ENCODE data around the gene SYT8. TPM values are rescaled to one million over a fixed set of nuclear protein-coding genes. Genes with fewer than 3 reads are reported as not detected.

SYT8 gene
- total and polyA plus RNA-seq, 3 experiments from 2014 or later: not detected

- Histone ChIP-seq H3K4me3 (ENCODE audit: low read length) (no peak overlapping the region), H3K27me3 (ENCODE audit: insufficient read depth, low read length, poor library complexity, severe bottlenecking) (no peaks in the 10 kb centered on the region), H3K27ac (ENCODE audit: low read depth, low read length) (no peak overlapping the region), H3K4me1 (ENCODE audit: insufficient read depth, low read length) (peaks cover 59% of the 10 kb centered on the region), H3K9me3 (ENCODE audit: low read length) (no peaks in the 10 kb centered on the region), H3K36me3 (ENCODE audit: insufficient read depth, low read length) (no peaks in the 10 kb centered on the region)
- peaks cover 0 to 30% (median 0%) of the 10 kb centered on the region in 3 donors for H3K36me3 Mint-ChIP-seq
- H3K27me3 Mint-ChIP-seq: no peaks in the 10 kb centered on the region
- POLR2A ChIA-PET: interaction anchor here (0.7 to 0.8 kb wide), 2 partner anchors 12 to 526 kb away, joined by 3 to 4 read pairs; no protein-coding TSS in a partner anchor
- CTCF ChIA-PET: no interaction called here
- H3K4me3 Mint-ChIP-seq: no peak overlapping the region
- peak overlapping the region in 3 of 8 donors; percentile 27 to 67 (median 29) for H3K27ac Mint-ChIP-seq
- peaks cover 18 to 38% (median 33%) of the 10 kb centered on the region in 3 donors for H3K4me1 Mint-ChIP-seq
- no peak for DNase-seq
- no peaks in the 10 kb centered on the region for H3K9me3 Mint-ChIP-seq
Observed at GRCh38 chr11:1864231-1864630, 29.4 kb downstream of the SYT8 start.

- Mint-ChIP-seq H3K4me1 (peaks cover 22 to 46% (median 37%) of the 10 kb centered on the region in 3 donors), H3K4me3 (peak overlapping the region in 3 of 7 donors; percentile 24 to 74 (median 28)), H3K27me3 (no peaks in the 10 kb centered on the region), H3K9me3 (no peaks in the 10 kb centered on the region), H3K27ac (peak overlapping the region in 6 of 8 donors; percentile 43 to 93 (median 76)), H3K36me3 (peaks cover 0 to 28% (median 0%) of the 10 kb centered on the region in 3 donors)
- Histone ChIP-seq H3K27ac (ENCODE audit: low read depth, low read length) (no peak overlapping the region), H3K36me3 (ENCODE audit: insufficient read depth, low read length) (no peaks in the 10 kb centered on the region), H3K27me3 (ENCODE audit: insufficient read depth, low read length, poor library complexity, severe bottlenecking) (no peaks in the 10 kb centered on the region), H3K4me1 (ENCODE audit: insufficient read depth, low read length) (peaks cover 61% of the 10 kb centered on the region), H3K4me3 (ENCODE audit: low read length) (no peak overlapping the region), H3K9me3 (ENCODE audit: low read length) (no peaks in the 10 kb centered on the region)
- ChIA-PET POLR2A (interaction anchor here (0.7 to 0.8 kb wide), 2 partner anchors 12 to 527 kb away, joined by 3 to 4 read pairs; no protein-coding TSS in a partner anchor), CTCF (interaction anchor here (1.5 kb wide), 1 partner anchor 11 kb away, joined by 3 read pairs; no protein-coding TSS in a partner anchor)
- DNase-seq: no peak
Observed at GRCh38 chr11:1864831-1865665, 30.3 kb downstream of the SYT8 start.

GRCh38 chr11:1866226-1866625 is 31.4 kb downstream of the SYT8 start:
- H3K4me1 ChIP-seq (ENCODE audit: insufficient read depth, low read length): peaks cover 62% of the 10 kb centered on the region
- ChIA-PET POLR2A (no interaction called here), CTCF (interaction anchor here (1.5 kb wide), 1 partner anchor 10 kb away, joined by 3 read pairs; no protein-coding TSS in a partner anchor)
- H3K27ac Mint-ChIP-seq: peak overlapping the region in 3 of 8 donors; percentile 23 to 77 (median 43)
- H3K27ac ChIP-seq (ENCODE audit: low read depth, low read length): no peak overlapping the region
- H3K36me3 Mint-ChIP-seq: peaks cover 0 to 28% (median 0%) of the 10 kb centered on the region in 3 donors
- H3K9me3 ChIP-seq (ENCODE audit: low read length): no peaks in the 10 kb centered on the region
- no peak overlapping the region for H3K4me3 Mint-ChIP-seq
- no peak overlapping the region for H3K4me3 ChIP-seq (ENCODE audit: low read length)
- no peaks in the 10 kb centered on the region for H3K36me3 ChIP-seq (ENCODE audit: insufficient read depth, low read length)
- peaks cover 34 to 58% (median 49%) of the 10 kb centered on the region in 3 donors for H3K4me1 Mint-ChIP-seq
- no peaks in the 10 kb centered on the region for H3K9me3 Mint-ChIP-seq
- H3K27me3 ChIP-seq (ENCODE audit: insufficient read depth, low read length, poor library complexity, severe bottlenecking): no peaks in the 10 kb centered on the region
- no peaks in the 10 kb centered on the region for H3K27me3 Mint-ChIP-seq
- DNase-seq: no peak

- H3K9me3 Mint-ChIP-seq: no peaks in the 10 kb centered on the region
- no peaks in the 10 kb centered on the region for H3K27me3 ChIP-seq (ENCODE audit: insufficient read depth, low read length, poor library complexity, severe bottlenecking)
- H3K36me3 ChIP-seq (ENCODE audit: insufficient read depth, low read length): no peaks in the 10 kb centered on the region
- peak overlapping the region in 2 of 8 donors; percentile 36 to 47 for H3K27ac Mint-ChIP-seq
- peaks cover 0 to 28% (median 0%) of the 10 kb centered on the region in 3 donors for H3K36me3 Mint-ChIP-seq
- no peaks in the 10 kb centered on the region for H3K27me3 Mint-ChIP-seq
- no peak overlapping the region for H3K4me3 Mint-ChIP-seq
- no peak for DNase-seq
- POLR2A ChIA-PET: no interaction called here
- H3K4me1 Mint-ChIP-seq: peaks cover 36 to 63% (median 53%) of the 10 kb centered on the region in 3 donors
- no peak overlapping the region for H3K4me3 ChIP-seq (ENCODE audit: low read length)
- H3K27ac ChIP-seq (ENCODE audit: low read depth, low read length): no peak overlapping the region
- CTCF ChIA-PET: interaction anchor here (1.0 to 1.5 kb wide), 2 partner anchors 10 to 173 kb away, joined by 3 to 4 read pairs; no protein-coding TSS in a partner anchor
- H3K9me3 ChIP-seq (ENCODE audit: low read length): no peaks in the 10 kb centered on the region
- H3K4me1 ChIP-seq (ENCODE audit: insufficient read depth, low read length): peaks cover 62% of the 10 kb centered on the region
Observed at GRCh38 chr11:1866776-1867175, 32.0 kb downstream of the SYT8 start.

- Mint-ChIP-seq H3K27ac (peak overlapping the region in 1 of 8 donors; percentile 74), H3K9me3 (no peaks in the 10 kb centered on the region), H3K27me3 (no peaks in the 10 kb centered on the region), H3K4me3 (no peak overlapping the region), H3K36me3 (peaks cover 0 to 28% (median 0%) of the 10 kb centered on the region in 3 donors), H3K4me1 (peaks cover 42 to 69% (median 58%) of the 10 kb centered on the region in 3 donors)
- Histone ChIP-seq H3K9me3 (ENCODE audit: low read length) (no peaks in the 10 kb centered on the region), H3K27me3 (ENCODE audit: insufficient read depth, low read length, poor library complexity, severe bottlenecking) (no peaks in the 10 kb centered on the region), H3K27ac (ENCODE audit: low read depth, low read length) (no peak overlapping the region), H3K36me3 (ENCODE audit: insufficient read depth, low read length) (no peaks in the 10 kb centered on the region), H3K4me3 (ENCODE audit: low read length) (no peak overlapping the region), H3K4me1 (ENCODE audit: insufficient read depth, low read length) (peaks cover 56% of the 10 kb centered on the region)
- no peak for DNase-seq
- ChIA-PET CTCF (interaction anchor here (1.0 kb wide), 1 partner anchor 174 kb away, joined by 4 read pairs; no protein-coding TSS in a partner anchor), POLR2A (no interaction called here)
Observed at GRCh38 chr11:1867381-1867780, 32.6 kb downstream of the SYT8 start.

GRCh38 chr11:1868056-1868635 is 33.4 kb downstream of the SYT8 start:
- H3K27me3 ChIP-seq (ENCODE audit: insufficient read depth, low read length, poor library complexity, severe bottlenecking): no peaks in the 10 kb centered on the region
- no peak overlapping the region for H3K27ac ChIP-seq (ENCODE audit: low read depth, low read length)
- no peak overlapping the region for H3K4me3 ChIP-seq (ENCODE audit: low read length)
- H3K27me3 Mint-ChIP-seq: no peaks in the 10 kb centered on the region
- no peak for DNase-seq
- H3K9me3 Mint-ChIP-seq: no peaks in the 10 kb centered on the region
- POLR2A ChIA-PET: interaction anchor here (1.2 kb wide), 1 partner anchor 21 kb away, joined by 3 read pairs; no protein-coding TSS in a partner anchor
- H3K4me1 ChIP-seq (ENCODE audit: insufficient read depth, low read length): peaks cover 49% of the 10 kb centered on the region
- H3K36me3 ChIP-seq (ENCODE audit: insufficient read depth, low read length): no peaks in the 10 kb centered on the region
- H3K4me3 Mint-ChIP-seq: no peak overlapping the region
- peak overlapping the region in 2 of 8 donors; percentile 11 to 95 for H3K27ac Mint-ChIP-seq
- peaks cover 0 to 25% (median 0%) of the 10 kb centered on the region in 3 donors for H3K36me3 Mint-ChIP-seq
- H3K4me1 Mint-ChIP-seq: peaks cover 48 to 76% (median 62%) of the 10 kb centered on the region in 3 donors
- CTCF ChIA-PET: no interaction called here
- H3K9me3 ChIP-seq (ENCODE audit: low read length): no peaks in the 10 kb centered on the region

GRCh38 chr11:1868636-1869291 is 34.0 kb downstream of the SYT8 start:
- Mint-ChIP-seq H3K36me3 (peaks cover 0 to 22% (median 0%) of the 10 kb centered on the region in 3 donors), H3K27me3 (no peaks in the 10 kb centered on the region), H3K4me3 (peak overlapping the region; percentile 24 to 77 (median 65)), H3K4me1 (peaks cover 48 to 81% (median 60%) of the 10 kb centered on the region in 3 donors), H3K27ac (peak overlapping the region in 7 of 8 donors; percentile 8 to 90 (median 72)), H3K9me3 (no peaks in the 10 kb centered on the region)
- H3K4me3 ChIP-seq (ENCODE audit: low read length): no peak overlapping the region
- H3K4me1 ChIP-seq (ENCODE audit: insufficient read depth, low read length): peaks cover 42% of the 10 kb centered on the region
- no peaks in the 10 kb centered on the region for H3K9me3 ChIP-seq (ENCODE audit: low read length)
- H3K27ac ChIP-seq (ENCODE audit: low read depth, low read length): no peak overlapping the region
- no peaks in the 10 kb centered on the region for H3K27me3 ChIP-seq (ENCODE audit: insufficient read depth, low read length, poor library complexity, severe bottlenecking)
- DNase-seq: no peak
- no peaks in the 10 kb centered on the region for H3K36me3 ChIP-seq (ENCODE audit: insufficient read depth, low read length)
- ChIA-PET POLR2A (interaction anchor here (1.2 to 1.8 kb wide), 3 partner anchors 16 to 20 kb away, joined by 3 to 7 read pairs (median 6); partner anchors contain the start of gene LSP1), CTCF (interaction anchor here (1.6 to 2.3 kb wide), 2 partner anchors 13 to 18 kb away, joined by 4 to 13 read pairs; no protein-coding TSS in a partner anchor)
